ENCODE measurements around the gene KCNQ5. TPM values are rescaled to one million over a fixed set of nuclear protein-coding genes. Genes with fewer than 3 reads are reported as not detected.

Gene KCNQ5
- total RNA-seq, 1 experiment from 2014 or later, result 2.0 TPM

GRCh38 chr6:72984981-72985665 is 363.3 kb downstream of the KCNQ5 start:
- ChIA-PET CTCF (no interaction called here), POLR2A (no interaction called here)
- Mint-ChIP-seq H3K4me1 (no peaks in the 10 kb centered on the region), H3K4me3 (no peak overlapping the region), H3K9me3 (peaks cover 59% of the 10 kb centered on the region), H3K36me3 (peaks cover 27% of the 10 kb centered on the region), H3K27me3 (ENCODE audit: low read depth) (no peaks in the 10 kb centered on the region; the same call in 1 of the 2 replicates), H3K27ac (no peak overlapping the region)
- DNase-seq (ENCODE audit: low spot score) (no peak), ATAC-seq (no peak)
- no peak for TF ChIP-seq SOX15 (CRISPR knock-in tag; IDR thresholded peaks at IDR 0.05)

- Mint-ChIP-seq H3K4me1 (no peaks in the 10 kb centered on the region), H3K4me3 (no peak overlapping the region), H3K36me3 (peaks cover 27% of the 10 kb centered on the region), H3K27me3 (ENCODE audit: low read depth) (no peaks in the 10 kb centered on the region), H3K27ac (no peak overlapping the region), H3K9me3 (peaks cover 48% of the 10 kb centered on the region)
- no peak for DNase-seq (ENCODE audit: low spot score)
- TF ChIP-seq ATF2 (CRISPR knock-in tag; IDR thresholded peaks at IDR 0.05; ENCODE audit: borderline replicate concordance, low read depth) (no peak), ATF3 (CRISPR knock-in tag; conservative IDR thresholded peaks at IDR 0.05) (no peak), SOX15 (CRISPR knock-in tag; IDR thresholded peaks at IDR 0.05) (no peak), STAT6 (CRISPR knock-in tag; conservative IDR thresholded peaks at IDR 0.05; ENCODE audit: low read depth) (no peak), ZBTB21 (CRISPR knock-in tag; IDR thresholded peaks at IDR 0.05; ENCODE audit: borderline replicate concordance) (no peak), ZNF425 (CRISPR knock-in tag; conservative IDR thresholded peaks at IDR 0.05) (no peak), OVOL2 (CRISPR knock-in tag; IDR thresholded peaks at IDR 0.05; ENCODE audit: borderline replicate concordance) (no peak), ESRRA (CRISPR knock-in tag; IDR thresholded peaks at IDR 0.05; ENCODE audit: borderline replicate concordance) (no peak), JUN (CRISPR knock-in tag; IDR thresholded peaks at IDR 0.05) (no peak), ELF4 (CRISPR knock-in tag; IDR thresholded peaks at IDR 0.05; ENCODE audit: low read depth) (no peak), RELA (CRISPR knock-in tag; IDR thresholded peaks at IDR 0.05; ENCODE audit: borderline replicate concordance) (no peak), SMAD3 (CRISPR knock-in tag; IDR thresholded peaks at IDR 0.05; ENCODE audit: borderline replicate concordance) (no peak), ZNF671 (CRISPR knock-in tag; IDR thresholded peaks at IDR 0.05) (no peak), ZNF281 (CRISPR knock-in tag; IDR thresholded peaks at IDR 0.05) (no peak), FOXK1 (CRISPR knock-in tag; IDR thresholded peaks at IDR 0.05) (no peak), ZNF232 (CRISPR knock-in tag; IDR thresholded peaks at IDR 0.05) (no peak)
- ATAC-seq, result no peak
- POLR2A ChIA-PET, result no interaction called here
- CTCF ChIA-PET, result no interaction called here
Observed at GRCh38 chr6:72987301-72987700, 365.4 kb downstream of the KCNQ5 start.

All from WTC11 (cell line).